Left ventricle myocardium inferior (tissue), 1 donor: ENCODE measurements around the gene ADH4. TPM values are rescaled to one million over a fixed set of nuclear protein-coding genes. Genes with fewer than 3 reads are reported as not detected.

Experiments used
- DNase-seq: peaks from one replicate; pipeline ENCODE4 v3.0.0-alpha.2; 2020
- H3K27ac ChIP-seq: fragments of 200-600 bp; replicated peaks from 2 replicates; pipeline ENCODE4 v1.8.0; 2021
- H3K27me3 ChIP-seq: fragments of 200-600 bp; 2 replicates; pipeline ENCODE4 v1.8.0; 2021; ENCODE audit warnings: low read depth
- H3K36me3 ChIP-seq: fragments of 200-600 bp; 2 replicates; pipeline ENCODE4 v1.8.0; 2021
- H3K4me1 ChIP-seq: fragments of 200-600 bp; 2 replicates; pipeline ENCODE4 v1.8.0; 2021
- H3K4me3 ChIP-seq: fragments of 200-600 bp; 2 replicates; pipeline ENCODE4 v1.8.0; 2021; ENCODE audit warnings: mild to moderate bottlenecking, moderate library complexity
- H3K9me3 ChIP-seq: fragments of 200-600 bp; replicated peaks from 2 replicates; pipeline ENCODE4 v1.8.0; 2021
- intact Hi-C: fragments of 100-400 bp; cut with micrococcal nuclease; formaldehyde crosslinking; loops from one replicate; pipeline ENCODE4 v1.11.0; 2022
- total RNA-seq: library from RNA; stranded (reverse); fragmentation: NEBNext Ultra II Directional; extraction: Animal tissue kit (Norgen Biotek cat#: 25700); gene quantifications from one replicate; pipeline ENCODE4 v1.2.1, GENCODE V29; 2021
- TF ChIP-seq, protein P1 (sequence below): fragments of 200-600 bp; IDR thresholded peaks from 2 replicates; pipeline ENCODE4 v1.8.0; 2021; ENCODE audit warnings: antibody characterized with exemption, mild to moderate bottlenecking, borderline replicate concordance
- donor health status: DM: no; HTN: yes; CAD: no; lungs with severe emphysema.

ADH4 gene
- total RNA-seq, 1 donor from 2014 or later, result not detected

DNA sequence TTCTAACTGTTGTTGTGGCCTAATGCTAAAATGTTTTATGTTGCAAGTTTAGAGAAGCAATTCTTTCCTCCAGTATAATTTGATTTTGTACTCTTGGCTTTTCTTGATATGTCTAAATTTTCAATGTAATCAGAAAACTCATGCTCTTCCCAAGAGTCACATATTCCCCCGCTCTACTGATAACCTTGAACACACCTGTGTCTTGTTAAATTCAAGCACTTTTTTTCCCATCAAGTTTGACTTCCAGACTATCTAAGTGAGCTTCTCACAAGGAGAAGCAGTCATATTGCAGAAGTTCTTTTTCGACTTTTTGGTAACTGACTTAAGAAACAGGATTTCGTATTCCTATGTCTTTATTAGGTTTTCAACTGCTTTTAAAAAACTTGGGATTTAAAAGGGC is 7.4 kb upstream of the ADH4 start:
- Histone ChIP-seq H3K36me3 (no peaks in the 10 kb centered on the region), H3K4me3 (no peak overlapping the region), H3K27me3 (no peaks in the 10 kb centered on the region), H3K4me1 (no peaks in the 10 kb centered on the region), H3K27ac (no peak overlapping the region), H3K9me3 (no peaks in the 10 kb centered on the region)
- no peak for DNase-seq
- intact Hi-C loops, result no loop called here
- TF ChIP-seq, protein P1, sequence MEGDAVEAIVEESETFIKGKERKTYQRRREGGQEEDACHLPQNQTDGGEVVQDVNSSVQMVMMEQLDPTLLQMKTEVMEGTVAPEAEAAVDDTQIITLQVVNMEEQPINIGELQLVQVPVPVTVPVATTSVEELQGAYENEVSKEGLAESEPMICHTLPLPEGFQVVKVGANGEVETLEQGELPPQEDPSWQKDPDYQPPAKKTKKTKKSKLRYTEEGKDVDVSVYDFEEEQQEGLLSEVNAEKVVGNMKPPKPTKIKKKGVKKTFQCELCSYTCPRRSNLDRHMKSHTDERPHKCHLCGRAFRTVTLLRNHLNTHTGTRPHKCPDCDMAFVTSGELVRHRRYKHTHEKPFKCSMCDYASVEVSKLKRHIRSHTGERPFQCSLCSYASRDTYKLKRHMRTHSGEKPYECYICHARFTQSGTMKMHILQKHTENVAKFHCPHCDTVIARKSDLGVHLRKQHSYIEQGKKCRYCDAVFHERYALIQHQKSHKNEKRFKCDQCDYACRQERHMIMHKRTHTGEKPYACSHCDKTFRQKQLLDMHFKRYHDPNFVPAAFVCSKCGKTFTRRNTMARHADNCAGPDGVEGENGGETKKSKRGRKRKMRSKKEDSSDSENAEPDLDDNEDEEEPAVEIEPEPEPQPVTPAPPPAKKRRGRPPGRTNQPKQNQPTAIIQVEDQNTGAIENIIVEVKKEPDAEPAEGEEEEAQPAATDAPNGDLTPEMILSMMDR, result no peak

DNA sequence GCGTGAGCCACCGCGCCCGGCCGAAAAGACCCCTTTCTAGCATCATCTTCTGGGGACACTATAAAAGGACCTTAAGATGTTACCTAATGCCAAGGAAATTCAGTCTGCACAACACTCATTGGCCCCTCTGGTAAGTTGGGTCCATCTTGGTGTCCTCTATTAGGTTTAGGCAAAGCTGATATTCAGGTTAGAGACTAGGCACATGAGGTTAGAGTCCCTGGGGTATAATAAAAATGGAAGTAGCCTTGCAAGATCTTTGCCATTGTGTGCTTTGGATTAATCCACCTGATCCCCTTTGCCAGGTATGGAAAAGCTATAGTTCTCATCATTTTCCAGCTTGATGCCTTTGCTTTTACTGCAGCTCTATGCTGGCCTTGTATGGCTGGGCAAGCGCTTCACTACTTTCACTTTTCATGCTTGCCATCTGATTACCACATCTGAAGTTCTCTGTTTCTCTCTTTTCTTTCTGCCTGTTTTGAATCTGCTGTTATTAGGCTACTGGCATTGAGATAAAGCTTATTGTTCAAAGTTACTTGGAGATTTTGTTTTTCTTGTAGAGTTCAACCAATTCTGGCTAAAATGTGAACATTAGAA is 5.4 kb upstream of the ADH4 start:
- H3K4me1 ChIP-seq, result no peaks in the 10 kb centered on the region
- no peak overlapping the region for H3K4me3 ChIP-seq
- no peaks in the 10 kb centered on the region for H3K9me3 ChIP-seq
- TF ChIP-seq, protein P1, result no peak
- H3K27me3 ChIP-seq, result no peaks in the 10 kb centered on the region
- no peak for DNase-seq
- intact Hi-C loops, result no loop called here
- no peaks in the 10 kb centered on the region for H3K36me3 ChIP-seq
- H3K27ac ChIP-seq, result no peak overlapping the region

DNA sequence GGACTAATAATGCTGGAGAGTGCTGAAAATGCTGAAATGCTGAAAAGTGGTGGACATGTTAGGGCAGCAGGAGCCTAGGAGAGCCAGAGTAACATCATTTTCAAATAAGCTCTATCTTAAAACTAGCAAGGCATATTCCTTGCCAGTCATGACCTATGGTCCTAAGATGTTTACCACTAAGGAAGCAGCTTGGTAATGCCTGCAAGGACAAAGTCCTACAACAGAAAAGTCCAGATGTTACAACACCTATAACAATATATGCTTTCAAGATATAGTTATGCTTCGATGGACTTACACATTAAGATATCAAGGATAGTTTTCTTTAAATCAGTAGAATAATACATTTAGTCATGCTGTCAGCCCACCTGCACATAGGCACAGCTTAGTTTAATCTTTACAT is 4.5 kb upstream of the ADH4 start:
- intact Hi-C loops, result no loop called here
- no peaks in the 10 kb centered on the region for H3K27me3 ChIP-seq
- TF ChIP-seq, protein P1, result no peak
- no peaks in the 10 kb centered on the region for H3K36me3 ChIP-seq
- no peak for DNase-seq
- no peaks in the 10 kb centered on the region for H3K4me1 ChIP-seq
- H3K9me3 ChIP-seq, result no peaks in the 10 kb centered on the region
- no peak overlapping the region for H3K4me3 ChIP-seq
- no peak overlapping the region for H3K27ac ChIP-seq

DNA sequence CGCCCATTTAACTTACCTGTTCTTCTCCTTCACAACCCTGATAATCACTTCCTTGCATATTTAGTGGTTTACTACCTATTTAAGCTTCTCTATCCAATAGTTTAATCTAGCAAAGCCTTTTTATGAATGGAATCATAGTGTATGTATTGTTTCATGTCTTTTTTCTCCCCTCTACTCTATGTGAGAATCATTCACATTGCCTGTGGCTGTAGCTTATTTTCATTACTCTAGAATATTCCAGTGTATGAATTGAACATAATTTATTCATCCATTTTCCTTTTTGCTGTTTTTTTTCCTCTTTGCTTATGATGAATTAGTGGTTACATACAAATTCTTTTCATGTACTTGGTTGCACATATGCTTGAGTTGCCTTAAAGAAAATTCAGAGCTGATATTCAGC is 490 bp upstream of the ADH4 start:
- no peak for DNase-seq
- intact Hi-C loops, result no loop called here
- TF ChIP-seq, protein P1, result no peak
- no peaks in the 10 kb centered on the region for H3K4me1 ChIP-seq
- no peaks in the 10 kb centered on the region for H3K9me3 ChIP-seq
- no peak overlapping the region for H3K27ac ChIP-seq
- no peak overlapping the region for H3K4me3 ChIP-seq
- H3K36me3 ChIP-seq, result no peaks in the 10 kb centered on the region
- H3K27me3 ChIP-seq, result no peaks in the 10 kb centered on the region

DNA sequence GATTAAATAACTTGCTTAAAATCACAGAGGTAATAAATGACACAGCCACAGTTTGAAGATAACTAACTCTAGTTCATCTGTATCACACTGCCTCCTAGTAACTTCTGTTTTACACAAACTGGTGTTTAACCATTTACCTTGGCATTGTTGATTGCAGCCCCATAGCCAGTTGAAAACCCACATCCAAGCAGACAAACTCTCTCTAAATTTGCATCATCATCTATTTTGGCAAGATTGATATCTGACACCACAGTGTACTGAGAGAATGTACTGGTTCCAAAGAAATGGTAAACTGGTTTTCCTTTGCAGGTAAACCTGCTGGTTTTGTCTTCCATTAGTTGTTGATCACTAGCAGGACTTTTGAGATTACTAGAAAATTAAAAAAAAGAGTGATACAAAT is 7.8 kb downstream of the ADH4 start:
- no peak for DNase-seq

More for the DNA sequence above, 7.8 kb downstream of the ADH4 start:
- H3K9me3 ChIP-seq, result no peaks in the 10 kb centered on the region
- intact Hi-C loops, result no loop called here
- H3K27me3 ChIP-seq, result no peaks in the 10 kb centered on the region
- TF ChIP-seq, protein P1, result no peak
- no peaks in the 10 kb centered on the region for H3K36me3 ChIP-seq
- no peak overlapping the region for H3K27ac ChIP-seq
- H3K4me1 ChIP-seq, result no peaks in the 10 kb centered on the region
- H3K4me3 ChIP-seq, result no peak overlapping the region
